H1 (cell line): ENCODE results near the gene ARHGAP6.

Experiments used
- ATF3 ChIP-seq: IDR thresholded peaks from 2 replicates; pipeline ENCODE4 v1.6.1; 2011; ENCODE audit warnings: low read depth, mild to moderate bottlenecking, low read length; ENCODE audit not compliant: insufficient read depth
- CBX5 ChIP-seq: fragments of 300-800, 300-1000 bp; sonication (generic); IDR thresholded peaks from 2 replicates; pipeline ENCODE4 v1.7.1; 2016; ENCODE audit warnings: antibody characterized with exemption, low read length, low read depth
- EGR1 ChIP-seq: IDR thresholded peaks from 2 replicates; pipeline ENCODE4 v1.6.1; 2011; ENCODE audit warnings: low read depth, low read length, borderline replicate concordance
- EP300 ChIP-seq, 2 experiments: IDR thresholded peaks; 1 replicate in 1 of 2; 2 replicates in 1 of 2; pipeline ENCODE4 v1.6.1; 2011 to 2012; ENCODE audit warnings: low read depth in 2 of 2, low read length in 2 of 2, mild to moderate bottlenecking in 2 of 2, borderline replicate concordance in 1 of 2, inconsistent platforms in 1 of 2, moderate library complexity in 1 of 2
- EZH2 ChIP-seq: fragments of 200-600 bp; sonication (generic); IDR thresholded peaks from 2 replicates; pipeline ENCODE4 v1.7.1; 2012; ENCODE audit warnings: low read depth, mild to moderate bottlenecking, moderate library complexity, low read length, inconsistent platforms; ENCODE audit not compliant: severe bottlenecking
- GABPA ChIP-seq: IDR thresholded peaks from 2 replicates; pipeline ENCODE4 v1.6.1; 2011; ENCODE audit warnings: mild to moderate bottlenecking, low read length, moderate library complexity, borderline replicate concordance; ENCODE audit not compliant: insufficient read depth
- RAD21 ChIP-seq, 2 experiments: IDR thresholded peaks in 1 of 2; conservative IDR thresholded peaks in 1 of 2; 2 replicates each; pipeline ENCODE4 v1.6.1; 2011; ENCODE audit warnings: low read depth in 2 of 2, low read length in 2 of 2, improper control_type of control experiment in 1 of 2, inconsistent platforms in 1 of 2, mild to moderate bottlenecking in 1 of 2, moderate library complexity in 1 of 2
- TF ChIP-seq, protein P1 (sequence below), 3 experiments: IDR thresholded peaks; 1 replicate in 2 of 3; 2 replicates in 1 of 3; pipeline versions ENCODE4 v1.5.1 to v1.6.1; 2011; ENCODE audit warnings: low read length in 3 of 3, mild to moderate bottlenecking in 3 of 3, inconsistent platforms in 2 of 3, low read depth in 1 of 3, moderate library complexity in 1 of 3; ENCODE audit not compliant: insufficient read depth in 1 of 3; ENCODE audit errors: control extremely low read depth in 1 of 3

DNA sequence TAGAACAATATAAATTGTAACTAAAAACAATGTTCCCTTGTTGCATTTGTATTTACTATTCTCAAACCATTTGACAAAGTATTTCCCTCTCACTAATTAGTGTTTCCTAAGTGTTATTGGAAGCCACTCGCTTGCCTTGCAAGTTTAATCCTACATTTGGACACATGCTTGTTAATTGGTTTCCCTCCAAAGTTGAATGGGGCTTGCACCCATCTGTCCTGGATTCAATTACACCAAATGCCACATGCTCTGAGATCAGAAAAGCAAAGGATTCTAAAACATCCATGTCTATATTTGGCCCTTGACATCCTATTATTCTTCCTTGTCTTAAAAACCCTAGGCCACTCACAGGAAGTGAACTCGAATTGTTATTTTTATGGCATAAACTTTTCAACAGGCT is 225.9 kb downstream of the ARHGAP6 start:
- TF ChIP-seq EZH2, result no peak
- TF ChIP-seq EP300 (IDR thresholded peaks at IDR 0.05; ENCODE audit: borderline replicate concordance in 1 of 2, low read depth in 2 of 2, low read length in 2 of 2), result no peak
- no peak for TF ChIP-seq EGR1
- TF ChIP-seq ATF3, result no peak
- no peak for TF ChIP-seq GABPA
- no peak for TF ChIP-seq RAD21 (IDR thresholded peaks at IDR 0.05 in 1 of 2, conservative IDR thresholded peaks at IDR 0.05 in 1 of 2; ENCODE audit: low read depth in 2 of 2, low read length in 2 of 2)
- TF ChIP-seq, protein P1, sequence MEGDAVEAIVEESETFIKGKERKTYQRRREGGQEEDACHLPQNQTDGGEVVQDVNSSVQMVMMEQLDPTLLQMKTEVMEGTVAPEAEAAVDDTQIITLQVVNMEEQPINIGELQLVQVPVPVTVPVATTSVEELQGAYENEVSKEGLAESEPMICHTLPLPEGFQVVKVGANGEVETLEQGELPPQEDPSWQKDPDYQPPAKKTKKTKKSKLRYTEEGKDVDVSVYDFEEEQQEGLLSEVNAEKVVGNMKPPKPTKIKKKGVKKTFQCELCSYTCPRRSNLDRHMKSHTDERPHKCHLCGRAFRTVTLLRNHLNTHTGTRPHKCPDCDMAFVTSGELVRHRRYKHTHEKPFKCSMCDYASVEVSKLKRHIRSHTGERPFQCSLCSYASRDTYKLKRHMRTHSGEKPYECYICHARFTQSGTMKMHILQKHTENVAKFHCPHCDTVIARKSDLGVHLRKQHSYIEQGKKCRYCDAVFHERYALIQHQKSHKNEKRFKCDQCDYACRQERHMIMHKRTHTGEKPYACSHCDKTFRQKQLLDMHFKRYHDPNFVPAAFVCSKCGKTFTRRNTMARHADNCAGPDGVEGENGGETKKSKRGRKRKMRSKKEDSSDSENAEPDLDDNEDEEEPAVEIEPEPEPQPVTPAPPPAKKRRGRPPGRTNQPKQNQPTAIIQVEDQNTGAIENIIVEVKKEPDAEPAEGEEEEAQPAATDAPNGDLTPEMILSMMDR (IDR thresholded peaks at IDR 0.05; ENCODE audit: control extremely low read depth in 1 of 3, insufficient read depth in 1 of 3, low read depth in 1 of 3, low read length in 3 of 3), result no peak
- TF ChIP-seq CBX5, result no peak
